ENCODE data around the gene KIAA0825. TPM values are rescaled to one million over a fixed set of nuclear protein-coding genes. Genes with fewer than 3 reads are reported as not detected.
"Not testable (repeated sequence)": the region's sequence is repeated elsewhere in the genome, so short reads cannot be mapped to it uniquely, and the experiment has no call there.

Gene KIAA0825
- total RNA-seq, 2 experiments from 2014 or later: 0.32 to 0.54 TPM

DNA sequence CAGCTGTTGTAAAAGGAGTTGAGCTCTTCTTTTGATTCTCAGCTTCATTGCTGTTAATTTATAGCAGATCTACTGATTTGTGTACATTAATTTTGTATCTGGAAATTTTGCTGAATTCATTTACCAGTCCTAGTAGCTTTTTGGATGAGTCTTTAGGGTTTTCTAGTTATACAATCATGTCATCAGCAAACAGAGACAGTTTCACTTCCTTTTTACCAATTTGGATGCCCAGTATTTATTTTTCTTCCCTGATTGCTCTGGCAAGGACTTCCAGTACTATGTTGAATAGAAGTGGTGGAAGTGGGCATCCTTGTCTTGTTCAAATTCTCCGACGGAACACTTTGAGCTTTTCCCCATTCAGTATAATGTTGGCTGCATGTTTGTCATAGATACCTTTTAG lies 478.1 kb downstream of the KIAA0825 start:
- intact Hi-C loops (cut with micrococcal nuclease): no loop called here
- Mint-ChIP-seq H3K4me1 (ENCODE audit: low read depth) (no peaks in the 10 kb centered on the region), H3K9me3 (peaks cover 16% of the 10 kb centered on the region), H3K27me3 (peaks cover 4% of the 10 kb centered on the region), H3K4me3 (no peak overlapping the region), H3K36me3 (ENCODE audit: low read depth) (no peaks in the 10 kb centered on the region), H3K27ac (no peak overlapping the region)
- no peak for DNase-seq
- ChIA-PET CTCF (no interaction called here), POLR2A (no interaction called here)
- TF ChIP-seq, protein P1, sequence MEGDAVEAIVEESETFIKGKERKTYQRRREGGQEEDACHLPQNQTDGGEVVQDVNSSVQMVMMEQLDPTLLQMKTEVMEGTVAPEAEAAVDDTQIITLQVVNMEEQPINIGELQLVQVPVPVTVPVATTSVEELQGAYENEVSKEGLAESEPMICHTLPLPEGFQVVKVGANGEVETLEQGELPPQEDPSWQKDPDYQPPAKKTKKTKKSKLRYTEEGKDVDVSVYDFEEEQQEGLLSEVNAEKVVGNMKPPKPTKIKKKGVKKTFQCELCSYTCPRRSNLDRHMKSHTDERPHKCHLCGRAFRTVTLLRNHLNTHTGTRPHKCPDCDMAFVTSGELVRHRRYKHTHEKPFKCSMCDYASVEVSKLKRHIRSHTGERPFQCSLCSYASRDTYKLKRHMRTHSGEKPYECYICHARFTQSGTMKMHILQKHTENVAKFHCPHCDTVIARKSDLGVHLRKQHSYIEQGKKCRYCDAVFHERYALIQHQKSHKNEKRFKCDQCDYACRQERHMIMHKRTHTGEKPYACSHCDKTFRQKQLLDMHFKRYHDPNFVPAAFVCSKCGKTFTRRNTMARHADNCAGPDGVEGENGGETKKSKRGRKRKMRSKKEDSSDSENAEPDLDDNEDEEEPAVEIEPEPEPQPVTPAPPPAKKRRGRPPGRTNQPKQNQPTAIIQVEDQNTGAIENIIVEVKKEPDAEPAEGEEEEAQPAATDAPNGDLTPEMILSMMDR (IDR thresholded peaks at IDR 0.05): no peak
- ATAC-seq: no peak

DNA sequence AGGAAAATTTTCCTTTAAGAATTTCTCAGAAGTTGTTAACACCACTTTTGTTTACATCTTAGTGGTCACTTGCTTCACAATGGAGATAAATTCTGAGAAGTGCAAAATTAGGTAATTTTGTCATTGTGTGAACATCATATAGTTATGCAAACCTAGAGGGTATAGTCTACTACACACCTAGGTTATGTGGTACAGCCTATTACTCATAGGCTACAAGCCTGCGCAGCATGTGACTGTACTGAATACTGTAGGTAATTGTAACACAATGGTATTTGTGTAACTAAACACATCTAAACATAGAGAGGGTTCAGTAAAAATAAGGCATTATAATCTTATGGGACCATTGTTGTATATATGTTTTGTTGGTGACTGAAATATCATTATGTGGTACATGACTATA lies 488.3 kb downstream of the KIAA0825 start:
- no peaks in the 10 kb centered on the region for H3K36me3 Mint-ChIP-seq (ENCODE audit: low read depth)
- H3K27me3 Mint-ChIP-seq: no peaks in the 10 kb centered on the region
- no peaks in the 10 kb centered on the region for H3K4me1 Mint-ChIP-seq (ENCODE audit: low read depth)
- ATAC-seq (no peak), DNase-seq (no peak)
- intact Hi-C loops (cut with micrococcal nuclease): no loop called here
- no peak overlapping the region for H3K4me3 Mint-ChIP-seq
- no peak overlapping the region for H3K27ac Mint-ChIP-seq
- CTCF ChIA-PET: no interaction called here
- TF ChIP-seq, protein P1 (IDR thresholded peaks at IDR 0.05): no peak
- H3K9me3 Mint-ChIP-seq: peaks cover 7% of the 10 kb centered on the region
- POLR2A ChIA-PET: no interaction called here

DNA sequence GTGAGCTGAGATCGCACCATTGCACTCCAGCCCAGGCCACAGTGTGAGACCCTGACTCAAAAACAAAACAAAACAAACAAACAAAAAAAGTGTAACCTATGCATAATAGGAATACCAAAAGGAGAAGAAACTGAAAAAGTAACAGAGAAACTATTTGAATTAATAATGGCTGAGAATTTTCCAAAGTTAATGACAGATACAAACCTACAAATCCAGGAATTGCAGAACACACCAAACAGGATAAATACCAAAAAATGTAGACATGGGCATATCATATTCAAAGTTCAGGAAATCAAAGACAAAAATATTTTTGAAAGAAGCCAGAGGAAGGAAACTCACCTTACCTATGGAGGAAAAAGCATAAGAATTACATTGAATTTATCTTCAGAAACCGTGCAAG lies 493.3 kb downstream of the KIAA0825 start:
- ChIA-PET CTCF (no interaction called here), POLR2A (no interaction called here)
- Mint-ChIP-seq H3K27ac (no peak overlapping the region), H3K36me3 (ENCODE audit: low read depth) (no peaks in the 10 kb centered on the region), H3K9me3 (no peaks in the 10 kb centered on the region), H3K4me3 (no peak overlapping the region), H3K4me1 (ENCODE audit: low read depth) (no peaks in the 10 kb centered on the region), H3K27me3 (peaks cover 3% of the 10 kb centered on the region)
- TF ChIP-seq, protein P1 (IDR thresholded peaks at IDR 0.05): no peak
- DNase-seq (no peak), ATAC-seq (no peak)
- intact Hi-C loops (cut with micrococcal nuclease): no loop called here

GRCh38 chr5:94116317-94116716 lies 502.1 kb downstream of the KIAA0825 start:
- H3K36me3 Mint-ChIP-seq (ENCODE audit: low read depth); DNase-seq; intact Hi-C loops (cut with micrococcal nuclease); CTCF ChIA-PET; H3K27ac Mint-ChIP-seq; H3K4me3 Mint-ChIP-seq; POLR2A ChIA-PET; ATAC-seq; H3K27me3 Mint-ChIP-seq; H3K4me1 Mint-ChIP-seq (ENCODE audit: low read depth): not testable (repeated sequence)
- peaks cover 15% of the 10 kb centered on the region for H3K9me3 Mint-ChIP-seq

GRCh38 chr5:94113087-94113486 lies 505.3 kb downstream of the KIAA0825 start:
- Mint-ChIP-seq H3K4me3 (no peak overlapping the region), H3K27me3 (peaks cover 3% of the 10 kb centered on the region)
- intact Hi-C loops (cut with micrococcal nuclease): no loop called here

More at GRCh38 chr5:94113087-94113486, 505.3 kb downstream of the KIAA0825 start:
- TF ChIP-seq, protein P1 (IDR thresholded peaks at IDR 0.05): no peak
- no peak overlapping the region for H3K27ac Mint-ChIP-seq
- peaks cover 8% of the 10 kb centered on the region for H3K36me3 Mint-ChIP-seq (ENCODE audit: low read depth)
- H3K9me3 Mint-ChIP-seq: peaks cover 15% of the 10 kb centered on the region
- POLR2A ChIA-PET: no interaction called here
- peaks cover 26% of the 10 kb centered on the region for H3K4me1 Mint-ChIP-seq (ENCODE audit: low read depth)
- CTCF ChIA-PET: no interaction called here
- no peak for ATAC-seq
- no peak for DNase-seq

Measured in activated CD8-positive, alpha-beta T cell treated with anti-CD3 and anti-CD28 coated beads for 36 hours (primary cell).